ENCODE data around the gene NOXRED1. TPM values are rescaled to one million over a fixed set of nuclear protein-coding genes. Genes with fewer than 3 reads are reported as not detected.

NOXRED1 gene
- total RNA-seq, 1 experiment from 2014 or later: 0.20 TPM

DNA sequence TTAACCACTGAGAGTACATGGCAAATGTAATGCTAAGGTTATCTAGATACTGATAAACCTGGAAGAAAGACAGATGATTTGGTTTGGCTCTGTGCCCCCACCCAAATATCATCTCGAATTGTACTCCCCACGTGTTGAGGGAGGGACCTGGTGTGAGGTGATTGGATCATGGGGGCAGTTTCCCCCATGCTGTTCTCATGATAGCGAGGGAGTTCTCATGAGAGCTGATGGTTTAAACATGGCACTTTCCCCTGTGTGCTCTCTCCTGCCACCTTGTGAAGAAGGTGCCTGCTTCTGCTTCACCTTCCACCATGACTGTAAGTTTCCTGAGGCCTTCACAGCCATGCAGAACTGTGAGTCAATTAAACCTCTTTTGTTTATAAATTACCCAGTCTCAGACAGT is 14.2 kb downstream of the NOXRED1 start:
- TF ChIP-seq, protein P1, sequence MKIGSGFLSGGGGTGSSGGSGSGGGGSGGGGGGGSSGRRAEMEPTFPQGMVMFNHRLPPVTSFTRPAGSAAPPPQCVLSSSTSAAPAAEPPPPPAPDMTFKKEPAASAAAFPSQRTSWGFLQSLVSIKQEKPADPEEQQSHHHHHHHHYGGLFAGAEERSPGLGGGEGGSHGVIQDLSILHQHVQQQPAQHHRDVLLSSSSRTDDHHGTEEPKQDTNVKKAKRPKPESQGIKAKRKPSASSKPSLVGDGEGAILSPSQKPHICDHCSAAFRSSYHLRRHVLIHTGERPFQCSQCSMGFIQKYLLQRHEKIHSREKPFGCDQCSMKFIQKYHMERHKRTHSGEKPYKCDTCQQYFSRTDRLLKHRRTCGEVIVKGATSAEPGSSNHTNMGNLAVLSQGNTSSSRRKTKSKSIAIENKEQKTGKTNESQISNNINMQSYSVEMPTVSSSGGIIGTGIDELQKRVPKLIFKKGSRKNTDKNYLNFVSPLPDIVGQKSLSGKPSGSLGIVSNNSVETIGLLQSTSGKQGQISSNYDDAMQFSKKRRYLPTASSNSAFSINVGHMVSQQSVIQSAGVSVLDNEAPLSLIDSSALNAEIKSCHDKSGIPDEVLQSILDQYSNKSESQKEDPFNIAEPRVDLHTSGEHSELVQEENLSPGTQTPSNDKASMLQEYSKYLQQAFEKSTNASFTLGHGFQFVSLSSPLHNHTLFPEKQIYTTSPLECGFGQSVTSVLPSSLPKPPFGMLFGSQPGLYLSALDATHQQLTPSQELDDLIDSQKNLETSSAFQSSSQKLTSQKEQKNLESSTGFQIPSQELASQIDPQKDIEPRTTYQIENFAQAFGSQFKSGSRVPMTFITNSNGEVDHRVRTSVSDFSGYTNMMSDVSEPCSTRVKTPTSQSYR (CRISPR knock-in tag; IDR thresholded peaks at IDR 0.05): no peak
- no peak for TF ChIP-seq ELF4 (CRISPR knock-in tag; IDR thresholded peaks at IDR 0.05; ENCODE audit: low read depth)
- TF ChIP-seq SMAD3 (CRISPR knock-in tag; IDR thresholded peaks at IDR 0.05; ENCODE audit: borderline replicate concordance): no peak
- TF ChIP-seq, protein P2, sequence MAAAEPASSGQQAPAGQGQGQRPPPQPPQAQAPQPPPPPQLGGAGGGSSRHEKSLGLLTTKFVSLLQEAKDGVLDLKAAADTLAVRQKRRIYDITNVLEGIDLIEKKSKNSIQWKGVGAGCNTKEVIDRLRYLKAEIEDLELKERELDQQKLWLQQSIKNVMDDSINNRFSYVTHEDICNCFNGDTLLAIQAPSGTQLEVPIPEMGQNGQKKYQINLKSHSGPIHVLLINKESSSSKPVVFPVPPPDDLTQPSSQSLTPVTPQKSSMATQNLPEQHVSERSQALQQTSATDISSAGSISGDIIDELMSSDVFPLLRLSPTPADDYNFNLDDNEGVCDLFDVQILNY (CRISPR knock-in tag; IDR thresholded peaks at IDR 0.05): no peak
- TF ChIP-seq, protein P3, sequence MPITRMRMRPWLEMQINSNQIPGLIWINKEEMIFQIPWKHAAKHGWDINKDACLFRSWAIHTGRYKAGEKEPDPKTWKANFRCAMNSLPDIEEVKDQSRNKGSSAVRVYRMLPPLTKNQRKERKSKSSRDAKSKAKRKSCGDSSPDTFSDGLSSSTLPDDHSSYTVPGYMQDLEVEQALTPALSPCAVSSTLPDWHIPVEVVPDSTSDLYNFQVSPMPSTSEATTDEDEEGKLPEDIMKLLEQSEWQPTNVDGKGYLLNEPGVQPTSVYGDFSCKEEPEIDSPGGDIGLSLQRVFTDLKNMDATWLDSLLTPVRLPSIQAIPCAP (CRISPR knock-in tag; IDR thresholded peaks at IDR 0.05): no peak
- no peak for TF ChIP-seq NFE2L1 (CRISPR knock-in tag; IDR thresholded peaks at IDR 0.05)
- no peak for TF ChIP-seq ZNF532 (CRISPR knock-in tag; IDR thresholded peaks at IDR 0.05; ENCODE audit: borderline replicate concordance)
- TF ChIP-seq HMGA2 (CRISPR knock-in tag; IDR thresholded peaks at IDR 0.05): no peak
- TF ChIP-seq ZNF512 (CRISPR knock-in tag; IDR thresholded peaks at IDR 0.05; ENCODE audit: borderline replicate concordance): no peak
- no peak for TF ChIP-seq ATF1 (CRISPR knock-in tag; IDR thresholded peaks at IDR 0.05)
- no peak for TF ChIP-seq CREM (CRISPR knock-in tag; IDR thresholded peaks at IDR 0.05)
- TF ChIP-seq SOX15 (CRISPR knock-in tag; IDR thresholded peaks at IDR 0.05): no peak
- no peak for TF ChIP-seq OVOL2 (CRISPR knock-in tag; IDR thresholded peaks at IDR 0.05; ENCODE audit: borderline replicate concordance)
- TF ChIP-seq SP1 (CRISPR knock-in tag; conservative IDR thresholded peaks at IDR 0.05): no peak
- TF ChIP-seq CBFB (CRISPR knock-in tag; IDR thresholded peaks at IDR 0.05; ENCODE audit: low read depth): no peak
- TF ChIP-seq, protein P4, sequence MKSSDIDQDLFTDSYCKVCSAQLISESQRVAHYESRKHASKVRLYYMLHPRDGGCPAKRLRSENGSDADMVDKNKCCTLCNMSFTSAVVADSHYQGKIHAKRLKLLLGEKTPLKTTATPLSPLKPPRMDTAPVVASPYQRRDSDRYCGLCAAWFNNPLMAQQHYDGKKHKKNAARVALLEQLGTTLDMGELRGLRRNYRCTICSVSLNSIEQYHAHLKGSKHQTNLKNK (CRISPR knock-in tag; IDR thresholded peaks at IDR 0.05): no peak
- CTCF ChIA-PET: interaction anchor here (0.5 to 1.3 kb wide), 11 partner anchors 18 to 995 kb away, joined by 3 to 12 read pairs (median 3); partner anchors contain the start of genes GSTZ1, POMT2, SAMD15 and TMED8

More for the DNA sequence above, 14.2 kb downstream of the NOXRED1 start:
- Mint-ChIP-seq H3K27me3 (ENCODE audit: low read depth) (no peaks in the 10 kb centered on the region), H3K4me1 (no peaks in the 10 kb centered on the region), H3K27ac (no peak overlapping the region), H3K9me3 (no peaks in the 10 kb centered on the region), H3K36me3 (no peaks in the 10 kb centered on the region), H3K4me3 (no peak overlapping the region)
- DNase-seq (ENCODE audit: low spot score) (peak; percentile 20), ATAC-seq (peak; percentile 94)
- POLR2A ChIA-PET: no interaction called here
